Chondrocyte (in vitro differentiated cells): ENCODE measurements around the gene SLC4A3. TPM values are rescaled to one million over a fixed set of nuclear protein-coding genes. Genes with fewer than 3 reads are reported as not detected.

Source experiments
- DNase-seq: peaks from one replicate; pipeline ENCODE4 v3.0.0; 2021; ENCODE audit warnings: mixed read lengths, low spot score
- H3K27ac Mint-ChIP-seq: one replicate; pipeline ENCODE4 v1.8.0; 2021; ENCODE audit warnings: mild to moderate bottlenecking, moderate library complexity, mixed read lengths; ENCODE audit not compliant: unreplicated experiment
- H3K27me3 Mint-ChIP-seq: 2 replicates; pipeline ENCODE4 v1.8.0; 2021; ENCODE audit warnings: low read depth, mixed read lengths
- H3K36me3 Mint-ChIP-seq: 2 replicates; pipeline ENCODE4 v1.8.0; 2021; ENCODE audit warnings: low read depth, mixed read lengths
- H3K4me1 Mint-ChIP-seq: 2 replicates; pipeline ENCODE4 v1.8.0; 2021; ENCODE audit warnings: low read depth, mild to moderate bottlenecking, mixed read lengths
- H3K4me3 Mint-ChIP-seq: one replicate; pipeline ENCODE4 v1.8.0; 2021; ENCODE audit warnings: mild to moderate bottlenecking, moderate library complexity, mixed read lengths; ENCODE audit not compliant: unreplicated experiment
- H3K9me3 Mint-ChIP-seq: 2 replicates; pipeline ENCODE4 v1.8.0; 2021; ENCODE audit warnings: low read depth, mixed read lengths
- total RNA-seq: library from RNA; stranded (reverse); gene quantifications from 3 replicates; pipeline ENCODE4 v1.2.1, GENCODE V29; 2021
- TF ChIP-seq, protein P1 (sequence below): fragments of 200-600 bp; sonication (generic); IDR thresholded peaks from 2 replicates; pipeline ENCODE4 v1.5.0; 2021; ENCODE audit warnings: antibody characterized with exemption, mild to moderate bottlenecking, moderate library complexity

SLC4A3 gene
- total RNA-seq, 1 donor from 2014 or later, result 17.2 TPM

DNA sequence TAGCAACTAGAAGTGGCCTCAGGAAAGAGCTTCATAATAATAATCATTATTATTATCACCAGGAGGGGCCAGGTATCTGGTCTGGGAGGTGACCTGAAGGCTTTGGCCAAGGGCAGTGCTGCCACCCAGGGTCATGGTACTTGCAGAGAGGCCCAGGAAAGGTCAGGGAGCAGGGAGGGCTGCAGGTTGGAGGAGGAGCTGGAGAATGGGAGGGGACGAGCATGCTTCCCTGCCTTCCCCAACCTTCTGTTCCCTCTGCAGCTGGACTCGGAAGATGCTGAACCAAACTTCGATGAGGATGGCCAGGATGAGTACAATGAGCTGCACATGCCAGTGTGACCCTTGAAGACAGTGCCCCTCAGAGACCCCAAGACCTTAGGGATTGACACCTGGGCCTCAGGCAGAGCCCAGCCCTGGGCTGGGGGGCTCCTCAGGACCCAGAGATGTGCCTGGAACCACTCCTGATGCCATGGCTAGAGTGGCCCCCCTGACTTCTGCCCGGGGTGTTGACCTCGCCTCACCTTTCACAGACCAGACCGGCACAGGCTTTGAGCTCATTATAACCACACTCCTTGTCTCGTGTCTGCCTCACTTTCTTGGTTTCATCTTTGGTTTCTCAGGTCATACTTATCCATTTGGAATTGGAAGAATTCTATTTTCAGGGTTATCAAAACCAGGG, 14.1 kb downstream of the SLC4A3 start:
- Mint-ChIP-seq H3K27ac (no peak overlapping the region), H3K9me3 (no peaks in the 10 kb centered on the region), H3K4me1 (peaks cover 24% of the 10 kb centered on the region), H3K36me3 (peaks cover 7% of the 10 kb centered on the region), H3K27me3 (no peaks in the 10 kb centered on the region), H3K4me3 (no peak overlapping the region)
- TF ChIP-seq, protein P1, sequence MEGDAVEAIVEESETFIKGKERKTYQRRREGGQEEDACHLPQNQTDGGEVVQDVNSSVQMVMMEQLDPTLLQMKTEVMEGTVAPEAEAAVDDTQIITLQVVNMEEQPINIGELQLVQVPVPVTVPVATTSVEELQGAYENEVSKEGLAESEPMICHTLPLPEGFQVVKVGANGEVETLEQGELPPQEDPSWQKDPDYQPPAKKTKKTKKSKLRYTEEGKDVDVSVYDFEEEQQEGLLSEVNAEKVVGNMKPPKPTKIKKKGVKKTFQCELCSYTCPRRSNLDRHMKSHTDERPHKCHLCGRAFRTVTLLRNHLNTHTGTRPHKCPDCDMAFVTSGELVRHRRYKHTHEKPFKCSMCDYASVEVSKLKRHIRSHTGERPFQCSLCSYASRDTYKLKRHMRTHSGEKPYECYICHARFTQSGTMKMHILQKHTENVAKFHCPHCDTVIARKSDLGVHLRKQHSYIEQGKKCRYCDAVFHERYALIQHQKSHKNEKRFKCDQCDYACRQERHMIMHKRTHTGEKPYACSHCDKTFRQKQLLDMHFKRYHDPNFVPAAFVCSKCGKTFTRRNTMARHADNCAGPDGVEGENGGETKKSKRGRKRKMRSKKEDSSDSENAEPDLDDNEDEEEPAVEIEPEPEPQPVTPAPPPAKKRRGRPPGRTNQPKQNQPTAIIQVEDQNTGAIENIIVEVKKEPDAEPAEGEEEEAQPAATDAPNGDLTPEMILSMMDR, result no peak
- DNase-seq, result no peak

DNA sequence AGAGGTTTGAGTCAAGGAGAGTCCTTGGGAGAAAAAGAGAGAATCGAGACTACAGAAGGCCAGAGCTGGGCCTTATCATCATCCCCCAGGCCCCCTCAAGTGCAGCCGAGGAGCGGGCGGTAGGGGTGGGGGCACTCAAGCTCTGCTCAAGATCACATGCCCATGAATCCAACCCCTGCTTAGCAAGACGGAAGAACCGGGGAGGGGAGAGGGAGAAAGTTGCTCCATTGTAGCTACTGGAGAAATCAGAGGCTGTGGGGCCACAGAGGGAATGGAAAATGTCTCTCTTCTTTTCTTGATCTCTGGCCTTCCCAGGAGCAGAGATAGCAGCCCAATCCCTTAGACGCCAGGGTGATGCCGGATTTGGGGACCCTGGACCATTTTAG, 14.6 kb downstream of the SLC4A3 start:
- H3K4me3 Mint-ChIP-seq, result no peak overlapping the region
- H3K27me3 Mint-ChIP-seq, result no peaks in the 10 kb centered on the region
- H3K9me3 Mint-ChIP-seq, result no peaks in the 10 kb centered on the region
- TF ChIP-seq, protein P1, result no peak
- peaks cover 24% of the 10 kb centered on the region for H3K4me1 Mint-ChIP-seq
- peaks cover 4% of the 10 kb centered on the region for H3K36me3 Mint-ChIP-seq
- DNase-seq, result no peak
- H3K27ac Mint-ChIP-seq, result peak overlapping the region; percentile 68

DNA sequence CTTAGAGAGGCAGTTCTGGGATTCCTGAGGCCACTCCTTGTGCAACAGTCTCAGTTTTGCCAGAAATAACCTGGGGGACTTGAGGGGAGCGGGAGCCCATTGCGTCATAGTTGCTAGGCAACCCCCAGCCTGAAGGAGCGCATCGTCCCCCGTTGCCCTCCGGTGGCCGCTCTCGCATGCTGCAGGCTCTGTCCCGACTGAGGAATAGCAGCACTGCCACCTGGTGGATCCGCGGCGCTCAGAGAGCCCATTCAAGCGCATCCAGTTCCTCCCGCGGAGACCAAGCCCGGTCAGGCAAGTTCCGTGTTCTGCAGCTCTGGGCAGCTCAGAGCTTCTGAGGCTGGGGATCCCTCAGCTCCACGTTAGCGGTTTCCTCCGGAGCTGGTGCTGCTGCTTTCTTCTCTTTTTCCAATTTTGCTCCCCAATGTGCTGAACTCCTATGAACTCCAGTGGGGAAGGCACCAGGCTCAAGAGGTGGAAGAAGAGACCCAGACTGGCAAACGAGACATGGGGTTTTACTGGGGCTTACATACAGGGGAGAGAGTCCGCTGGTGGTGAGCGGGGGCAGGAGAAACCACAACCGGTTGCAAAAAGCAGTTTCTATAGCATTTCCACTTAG, 15.1 kb downstream of the SLC4A3 start:
- peaks cover 2% of the 10 kb centered on the region for H3K36me3 Mint-ChIP-seq
- no peaks in the 10 kb centered on the region for H3K9me3 Mint-ChIP-seq
- H3K27me3 Mint-ChIP-seq, result no peaks in the 10 kb centered on the region
- peak overlapping the region; percentile 68 for H3K27ac Mint-ChIP-seq
- TF ChIP-seq, protein P1, result peak; percentile 96
- H3K4me3 Mint-ChIP-seq, result no peak overlapping the region
- peaks cover 24% of the 10 kb centered on the region for H3K4me1 Mint-ChIP-seq
- DNase-seq, result peak; percentile 97

DNA sequence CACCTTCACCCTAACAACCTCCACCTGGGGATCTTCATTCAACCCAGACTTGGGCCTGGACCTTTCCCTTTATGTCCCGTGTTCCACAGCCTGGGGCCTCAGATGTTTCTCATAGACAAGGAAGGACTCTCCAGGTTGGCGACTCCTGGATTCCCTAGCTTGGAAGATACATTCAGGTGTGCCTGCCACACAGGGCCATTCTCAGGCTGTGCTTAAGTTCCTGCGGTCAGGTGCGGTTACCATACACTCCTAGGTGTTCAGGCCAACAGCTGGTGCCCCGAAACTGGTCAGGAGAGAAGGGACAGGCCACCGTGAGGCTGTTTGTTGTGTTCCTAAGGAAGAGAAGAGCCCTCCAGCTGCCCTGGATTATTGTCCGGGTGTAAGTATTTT, 15.6 kb downstream of the SLC4A3 start:
- no peak for DNase-seq
- Mint-ChIP-seq H3K4me3 (no peak overlapping the region), H3K9me3 (no peaks in the 10 kb centered on the region), H3K4me1 (peaks cover 24% of the 10 kb centered on the region), H3K27ac (no peak overlapping the region), H3K27me3 (no peaks in the 10 kb centered on the region), H3K36me3 (peaks cover 2% of the 10 kb centered on the region)
- TF ChIP-seq, protein P1, result no peak

DNA sequence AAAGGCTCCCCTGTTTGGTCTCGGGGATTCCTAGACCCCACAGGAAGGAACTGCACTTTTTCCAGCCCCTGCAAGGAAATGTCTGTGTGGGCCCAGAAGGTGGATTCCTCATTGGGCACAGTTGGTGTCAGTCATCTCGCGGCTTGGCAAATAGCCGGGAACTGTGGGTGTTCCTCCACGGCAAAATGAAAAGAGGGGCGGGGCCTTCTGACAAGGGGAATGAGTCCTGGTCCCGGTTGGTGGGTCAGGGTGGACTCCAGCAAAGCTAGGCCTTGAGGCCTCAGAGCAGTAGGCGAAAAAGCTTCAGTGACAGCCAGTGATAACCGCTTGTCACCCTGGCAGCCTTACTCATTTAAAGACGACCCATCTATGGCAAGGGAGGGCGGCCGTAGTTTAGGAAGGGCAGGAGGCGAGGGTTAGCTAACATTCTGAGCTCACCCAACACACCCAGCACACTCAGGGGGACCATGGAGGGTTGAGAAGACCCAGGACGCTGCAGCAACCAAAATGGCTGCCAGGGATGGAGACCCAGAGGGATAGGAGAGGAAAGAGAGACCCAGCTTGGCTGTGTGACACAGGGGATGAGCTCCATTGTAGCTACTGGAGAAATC, 16.5 kb downstream of the SLC4A3 start:
- no peaks in the 10 kb centered on the region for H3K9me3 Mint-ChIP-seq
- no peak for DNase-seq
- H3K27ac Mint-ChIP-seq, result no peak overlapping the region
- H3K27me3 Mint-ChIP-seq, result no peaks in the 10 kb centered on the region
- peaks cover 24% of the 10 kb centered on the region for H3K4me1 Mint-ChIP-seq
- TF ChIP-seq, protein P1, result no peak
- no peak overlapping the region for H3K4me3 Mint-ChIP-seq
- H3K36me3 Mint-ChIP-seq, result peaks cover under 1% of the 10 kb centered on the region
